OCI-LY1 (cell line): ENCODE results near the gene RYR1.

Experiments used
- H2AFZ ChIP-seq: fragments of 200-600 bp; sonication (generic), shearing (Covaris generic); 2 replicates; pipeline ENCODE4 v1.6.0; 2014; ENCODE audit warnings: antibody characterized with exemption, mild to moderate bottlenecking, low read length
- H3F3A ChIP-seq: fragments of 200-600 bp; sonication (generic), shearing (Covaris generic); 2 replicates; pipeline ENCODE4 v1.6.0; 2014; ENCODE audit warnings: mild to moderate bottlenecking, antibody characterized with exemption, low read length, moderate library complexity; ENCODE audit not compliant: insufficient read depth
- H3K27ac ChIP-seq: fragments of 200-600 bp; sonication (generic); 2 replicates; pipeline ENCODE4 v1.5.1; 2014; ENCODE audit warnings: low read length, mixed run types, mild to moderate bottlenecking, low read depth; ENCODE audit not compliant: poor library complexity, severe bottlenecking
- H3K27me3 ChIP-seq: fragments of 200-600 bp; sonication (generic); 2 replicates; pipeline ENCODE4 v1.6.0; 2014; ENCODE audit warnings: antibody characterized with exemption, mild to moderate bottlenecking, low read length, moderate library complexity; ENCODE audit not compliant: insufficient read depth
- H3K36me3 ChIP-seq: fragments of 200-600 bp; sonication (generic); 2 replicates; pipeline ENCODE4 v1.6.1; 2014; ENCODE audit warnings: mild to moderate bottlenecking, antibody characterized with exemption, low read length, moderate library complexity, mixed read lengths; ENCODE audit not compliant: insufficient read depth
- H3K4me1 ChIP-seq: fragments of 200-600 bp; sonication (generic); 2 replicates; pipeline ENCODE4 v1.5.1; 2014; ENCODE audit warnings: mild to moderate bottlenecking, low read length, moderate library complexity; ENCODE audit not compliant: insufficient read depth, severe bottlenecking
- H3K4me2 ChIP-seq: fragments of 200-600 bp; sonication (generic), shearing (Covaris generic); 2 replicates; pipeline ENCODE4 v1.6.1; 2014; ENCODE audit warnings: low read length
- H3K4me3 ChIP-seq: fragments of 200-600 bp; sonication (generic); 2 replicates; pipeline ENCODE4 v1.5.1; 2014; ENCODE audit warnings: low read length, low read depth, mild to moderate bottlenecking, mixed read lengths; ENCODE audit not compliant: poor library complexity, severe bottlenecking
- H3K79me2 ChIP-seq: fragments of 200-600 bp; shearing (Covaris generic); 2 replicates; pipeline ENCODE4 v1.6.1; 2016; ENCODE audit warnings: mixed run types, low read length, mixed read lengths; ENCODE audit not compliant: insufficient read depth
- H3K9ac ChIP-seq: fragments of 200-600 bp; sonication (generic), shearing (Covaris generic); 2 replicates; pipeline ENCODE4 v1.6.1; 2014; ENCODE audit warnings: mild to moderate bottlenecking, low read length, mixed read lengths
- H3K9me2 ChIP-seq: fragments of 200-600 bp; sonication (generic), shearing (Covaris generic); 2 replicates; pipeline ENCODE4 v1.6.1; 2014; ENCODE audit warnings: low read depth, mild to moderate bottlenecking, low read length, mixed read lengths
- H3K9me3 ChIP-seq: fragments of 200-600 bp; shearing (Covaris generic); 2 replicates; pipeline ENCODE4 v1.6.1; 2014; ENCODE audit warnings: low read length, mixed read lengths
- H4K20me1 ChIP-seq: fragments of 200-600 bp; sonication (generic), shearing (Covaris generic); 2 replicates; pipeline ENCODE4 v1.6.0; 2016; ENCODE audit warnings: mild to moderate bottlenecking, low read length; ENCODE audit not compliant: insufficient read depth
- CTCF ChIP-seq: fragments of 200-600 bp; sonication (generic), shearing (Covaris generic); IDR thresholded peaks from 2 replicates; pipeline ENCODE4 v1.5.1; 2017; ENCODE audit warnings: mild to moderate bottlenecking, antibody characterized with exemption, low read length, moderate library complexity, mixed read lengths
- EZH2 ChIP-seq: fragments of 200-600 bp; sonication (generic), shearing (Covaris generic); IDR thresholded peaks from 2 replicates; pipeline ENCODE4 v1.8.0; 2017; ENCODE audit warnings: borderline replicate concordance, mixed run types, mild to moderate bottlenecking, antibody characterized with exemption, low read length, moderate library complexity, mixed read lengths

RYR1 gene

GRCh38 chr19:38448225-38448624, 14.7 kb downstream of the RYR1 start:
- Histone ChIP-seq H3K36me3 (no peaks in the 10 kb centered on the region), H3K4me3 (no peak overlapping the region), H3K9ac (no peak overlapping the region), H3K27me3 (no peaks in the 10 kb centered on the region), H3K4me2 (no peak overlapping the region), H3K27ac (no peak overlapping the region), H3K9me2 (no peaks in the 10 kb centered on the region), H4K20me1 (no peaks in the 10 kb centered on the region), H2AFZ (no peak overlapping the region), H3K4me1 (no peaks in the 10 kb centered on the region), H3K9me3 (no peaks in the 10 kb centered on the region), H3F3A (no peaks in the 10 kb centered on the region), H3K79me2 (no peaks in the 10 kb centered on the region)
- TF ChIP-seq CTCF (no peak), EZH2 (no peak)

GRCh38 chr19:38449518-38449917, 16.0 kb downstream of the RYR1 start:
- no peaks in the 10 kb centered on the region for H3K9me2 ChIP-seq
- H3K4me1 ChIP-seq = no peaks in the 10 kb centered on the region
- H3K9ac ChIP-seq = no peak overlapping the region
- H3K27me3 ChIP-seq = no peaks in the 10 kb centered on the region
- no peak overlapping the region for H3K4me3 ChIP-seq
- H3K79me2 ChIP-seq = no peaks in the 10 kb centered on the region
- no peaks in the 10 kb centered on the region for H4K20me1 ChIP-seq
- H2AFZ ChIP-seq = no peak overlapping the region
- H3F3A ChIP-seq = no peaks in the 10 kb centered on the region
- no peaks in the 10 kb centered on the region for H3K36me3 ChIP-seq
- no peak overlapping the region for H3K27ac ChIP-seq
- H3K9me3 ChIP-seq = no peaks in the 10 kb centered on the region
- H3K4me2 ChIP-seq = no peak overlapping the region
- TF ChIP-seq EZH2 (no peak), CTCF (no peak)

DNA sequence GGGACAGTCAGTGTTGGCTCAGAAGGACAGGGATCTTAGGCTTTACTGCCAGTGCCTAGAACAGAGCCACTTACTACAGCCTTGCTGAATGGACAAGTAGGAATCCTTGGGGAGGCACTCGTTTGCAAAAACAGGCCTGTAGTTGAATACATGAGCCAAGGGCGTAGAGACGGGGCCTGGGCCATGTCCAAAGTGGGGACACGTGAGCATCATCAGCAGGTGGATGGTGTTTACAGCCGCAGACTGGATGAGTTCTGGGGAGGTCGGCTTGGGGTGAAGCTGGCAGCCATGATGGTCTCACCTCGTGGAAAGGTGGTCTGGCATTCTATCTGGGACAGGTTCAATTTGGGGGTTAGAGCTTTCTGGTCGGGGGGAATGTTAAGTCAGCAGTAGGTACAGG, 17.5 kb downstream of the RYR1 start:
- H3K79me2 ChIP-seq = no peaks in the 10 kb centered on the region
- no peaks in the 10 kb centered on the region for H3K9me3 ChIP-seq
- no peak overlapping the region for H2AFZ ChIP-seq
- no peak overlapping the region for H3K9ac ChIP-seq
- no peaks in the 10 kb centered on the region for H3F3A ChIP-seq
- H3K4me3 ChIP-seq = no peak overlapping the region
- no peaks in the 10 kb centered on the region for H4K20me1 ChIP-seq
- no peaks in the 10 kb centered on the region for H3K36me3 ChIP-seq
- H3K4me1 ChIP-seq = no peaks in the 10 kb centered on the region
- H3K9me2 ChIP-seq = no peaks in the 10 kb centered on the region
- H3K27ac ChIP-seq = no peak overlapping the region
- H3K4me2 ChIP-seq = no peak overlapping the region
- H3K27me3 ChIP-seq = no peaks in the 10 kb centered on the region
- TF ChIP-seq CTCF = no peak
- no peak for TF ChIP-seq EZH2
